ENCODE measurements around the gene C3orf80. TPM values are rescaled to one million over a fixed set of nuclear protein-coding genes. Genes with fewer than 3 reads are reported as not detected.
"Not testable (repeated sequence)": the region's sequence is repeated elsewhere in the genome, so short reads cannot be mapped to it uniquely, and the experiment has no call there.

Gene C3orf80
- total RNA-seq (not detected in 2 replicates), polyA plus RNA-seq (0.04 TPM in 1 of 2 replicates, not detected in the other), polyA minus RNA-seq (0.14 TPM in 1 of 2 replicates, not detected in the other)
- total RNA-seq (2013) = not detected

DNA sequence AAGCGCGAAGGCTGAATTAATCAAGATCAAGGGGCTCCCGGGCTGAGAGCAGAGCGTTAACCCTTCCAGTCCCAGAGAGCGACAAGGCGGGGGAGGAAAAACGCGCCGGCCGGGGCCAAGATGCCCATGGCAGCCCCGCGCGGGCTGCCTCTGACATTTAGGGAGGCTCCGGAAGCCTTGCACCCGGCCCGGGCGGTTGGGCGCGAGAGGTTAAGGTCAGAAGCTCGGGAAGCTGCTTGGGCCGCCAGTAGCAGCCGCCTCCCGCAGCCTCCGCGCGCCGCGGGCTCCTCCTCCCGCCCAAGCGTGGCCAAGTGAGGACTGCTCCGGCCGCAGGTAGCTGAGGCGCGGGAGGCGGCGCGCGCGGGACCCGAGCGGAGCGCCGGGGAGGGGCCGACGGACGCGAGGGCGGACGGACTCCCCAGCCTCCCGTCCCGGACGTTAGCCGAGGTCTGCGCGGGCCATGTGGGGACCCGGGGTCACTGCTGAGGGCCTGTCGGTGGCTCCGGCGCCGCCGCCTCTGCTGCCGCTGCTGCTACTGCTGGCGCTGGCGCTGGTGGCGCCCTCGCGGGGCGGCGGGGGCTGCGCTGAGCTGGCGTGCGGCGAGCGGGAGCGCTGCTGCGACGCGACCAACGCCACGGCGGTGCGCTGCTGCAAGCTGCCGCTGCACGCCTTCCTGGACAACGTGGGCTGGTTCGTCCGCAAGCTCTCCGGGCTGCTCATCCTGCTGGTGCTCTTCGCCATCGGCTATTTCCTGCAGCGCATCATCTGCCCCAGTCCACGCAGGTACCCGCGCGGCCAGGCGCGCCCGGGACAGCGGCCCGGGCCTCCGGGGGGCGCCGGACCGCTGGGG, at the start of gene C3orf80:
Gene C3orf80, plus strand, starts transcription at position 247 of the 850 bp plus-strand sequence. Its CDS starts 214 bp downstream, at position 461.
- Mint-ChIP-seq H3K9me3 (ENCODE audit: insufficient read depth) (no peaks in the 10 kb centered on the region), H3K4me1 (peaks cover 21% of the 10 kb centered on the region), H3K27ac (no peak within 1 kb of the TSS), H3K27me3 (peaks cover 46% of the 10 kb centered on the region), H3K4me3 (peak within 1 kb of the TSS; percentile 90)
- intact Hi-C loops (cut with micrococcal nuclease) = loop anchor here (10.0 kb wide), 1 partner anchor 179 kb away; no protein-coding TSS in a partner anchor
- H3K36me3 ChIP-seq (replicated peaks in 1 of 2; ENCODE audit: control extremely low read depth in 1 of 2, control insufficient read depth in 1 of 2, extremely low read depth in 1 of 2, insufficient read depth in 2 of 2, low read length in 1 of 2) = no peaks in the 10 kb centered on the region
- ATAC-seq (ENCODE audit: low read depth) (peak; percentile 75), DNase-seq (peak; percentile 65)
- ChIA-PET CTCF (interaction anchor here (1.0 to 1.1 kb wide), 2 partner anchors 188 to 193 kb away, joined by 3 read pairs; no protein-coding TSS in a partner anchor), POLR2A (no interaction called here)
- WGBS (ENCODE audit: insufficient coverage) = under 1% methylated on average over 104 of the region's 104 CpGs
- peak within 1 kb of the TSS; percentile 56 for H3K9ac ChIP-seq (ENCODE audit: low read length)
- peak within 1 kb of the TSS in 4 of 5 experiments; percentile 21 to 62 (median 42) for H3K4me3 ChIP-seq (ENCODE audit: control extremely low read depth in 1 of 5, extremely low read depth in 1 of 5, insufficient read depth in 1 of 5, low read depth in 2 of 5, low read length in 4 of 5)
- peaks cover 0 to 5% (median 0%) of the 10 kb centered on the region in 3 donors for H3K9me3 ChIP-seq (ENCODE audit: control extremely low read depth in 1 of 3, control insufficient read depth in 2 of 3, insufficient read depth in 1 of 3, low read length in 2 of 3)
- H2AFZ ChIP-seq (ENCODE audit: insufficient read depth, low read depth, low read length, poor library complexity, severe bottlenecking) = peak within 1 kb of the TSS; percentile 67
- H3K79me2 ChIP-seq (ENCODE audit: control insufficient read depth, insufficient read depth, low read length) = no peaks in the 10 kb centered on the region
- no peak within 1 kb of the TSS for H3K27ac ChIP-seq (ENCODE audit: low read length in 2 of 2)
- peaks cover 22 to 23% of the 10 kb centered on the region in 2 donors for H3K4me1 ChIP-seq (ENCODE audit: control insufficient read depth in 2 of 2, insufficient read depth in 2 of 2, low read length in 2 of 2)
- no peak for TF ChIP-seq EZH2 (IDR thresholded peaks at IDR 0.05; ENCODE audit: borderline replicate concordance, insufficient read depth, low read depth, low read length, poor library complexity, severe bottlenecking)
- TF ChIP-seq, protein P1, sequence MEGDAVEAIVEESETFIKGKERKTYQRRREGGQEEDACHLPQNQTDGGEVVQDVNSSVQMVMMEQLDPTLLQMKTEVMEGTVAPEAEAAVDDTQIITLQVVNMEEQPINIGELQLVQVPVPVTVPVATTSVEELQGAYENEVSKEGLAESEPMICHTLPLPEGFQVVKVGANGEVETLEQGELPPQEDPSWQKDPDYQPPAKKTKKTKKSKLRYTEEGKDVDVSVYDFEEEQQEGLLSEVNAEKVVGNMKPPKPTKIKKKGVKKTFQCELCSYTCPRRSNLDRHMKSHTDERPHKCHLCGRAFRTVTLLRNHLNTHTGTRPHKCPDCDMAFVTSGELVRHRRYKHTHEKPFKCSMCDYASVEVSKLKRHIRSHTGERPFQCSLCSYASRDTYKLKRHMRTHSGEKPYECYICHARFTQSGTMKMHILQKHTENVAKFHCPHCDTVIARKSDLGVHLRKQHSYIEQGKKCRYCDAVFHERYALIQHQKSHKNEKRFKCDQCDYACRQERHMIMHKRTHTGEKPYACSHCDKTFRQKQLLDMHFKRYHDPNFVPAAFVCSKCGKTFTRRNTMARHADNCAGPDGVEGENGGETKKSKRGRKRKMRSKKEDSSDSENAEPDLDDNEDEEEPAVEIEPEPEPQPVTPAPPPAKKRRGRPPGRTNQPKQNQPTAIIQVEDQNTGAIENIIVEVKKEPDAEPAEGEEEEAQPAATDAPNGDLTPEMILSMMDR (IDR thresholded peaks at IDR 0.05) = peak; percentile 29
- peak within 1 kb of the TSS; percentile 88 for H3K4me2 ChIP-seq (replicated peaks; ENCODE audit: low read depth, low read length, poor library complexity, severe bottlenecking)
- no peaks in the 10 kb centered on the region for H4K20me1 ChIP-seq (ENCODE audit: control insufficient read depth, insufficient read depth, low read length, poor library complexity, severe bottlenecking)
- peaks cover 0 to 40% (median 34%) of the 10 kb centered on the region in 4 experiments for H3K27me3 ChIP-seq (replicated peaks in 1 of 4; ENCODE audit: control extremely low read depth in 1 of 4, control insufficient read depth in 3 of 4, insufficient read depth in 4 of 4, low read length in 3 of 4)

DNA sequence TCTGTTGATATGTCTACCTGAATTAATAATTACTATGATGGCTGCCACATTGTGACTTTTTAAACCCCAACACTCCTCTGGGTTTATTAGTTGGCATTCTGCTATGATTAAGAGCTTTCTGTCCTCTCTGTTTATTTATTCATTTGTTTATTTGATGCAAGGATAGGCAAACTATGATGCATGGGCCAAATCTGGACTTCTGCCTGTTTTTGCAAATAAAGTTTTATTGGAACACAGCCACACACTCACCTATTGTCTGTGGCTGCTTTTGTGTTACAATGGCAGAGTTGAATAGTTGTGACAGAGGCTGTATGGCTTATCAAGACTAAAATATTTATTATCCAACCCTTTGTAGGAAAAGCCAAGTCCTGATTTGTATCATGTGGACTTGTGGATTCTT, 48.3 kb upstream of the C3orf80 start:
- Mint-ChIP-seq H3K9me3 (ENCODE audit: insufficient read depth) (no peaks in the 10 kb centered on the region), H3K4me1 (no peaks in the 10 kb centered on the region), H3K27me3 (peaks cover 17% of the 10 kb centered on the region), H3K27ac (no peak overlapping the region), H3K4me3 (no peak overlapping the region)
- ChIA-PET POLR2A (no interaction called here), CTCF (no interaction called here)
- no peak overlapping the region for H3K9ac ChIP-seq (ENCODE audit: low read length)
- intact Hi-C loops (cut with micrococcal nuclease) = no loop called here
- H3K36me3 ChIP-seq (replicated peaks in 1 of 2; ENCODE audit: control extremely low read depth in 1 of 2, control insufficient read depth in 1 of 2, extremely low read depth in 1 of 2, insufficient read depth in 2 of 2, low read length in 1 of 2) = no peaks in the 10 kb centered on the region
- no peaks in the 10 kb centered on the region for H3K4me1 ChIP-seq (ENCODE audit: control insufficient read depth in 2 of 2, insufficient read depth in 2 of 2, low read length in 2 of 2)
- H4K20me1 ChIP-seq (ENCODE audit: control insufficient read depth, insufficient read depth, low read length, poor library complexity, severe bottlenecking) = no peaks in the 10 kb centered on the region
- DNase-seq (no peak), ATAC-seq (ENCODE audit: low read depth) (no peak)
- H3K27me3 ChIP-seq (replicated peaks in 1 of 4; ENCODE audit: control extremely low read depth in 1 of 4, control insufficient read depth in 3 of 4, insufficient read depth in 4 of 4, low read length in 3 of 4) = peaks cover 0 to 8% (median 4%) of the 10 kb centered on the region in 4 experiments
- H3K4me3 ChIP-seq (ENCODE audit: control extremely low read depth in 1 of 5, extremely low read depth in 1 of 5, insufficient read depth in 1 of 5, low read depth in 2 of 5, low read length in 4 of 5) = no peak overlapping the region
- peaks cover 0 to 4% (median 0%) of the 10 kb centered on the region in 3 donors for H3K9me3 ChIP-seq (ENCODE audit: control extremely low read depth in 1 of 3, control insufficient read depth in 2 of 3, insufficient read depth in 1 of 3, low read length in 2 of 3)
- H2AFZ ChIP-seq (ENCODE audit: insufficient read depth, low read depth, low read length, poor library complexity, severe bottlenecking) = no peak overlapping the region
- no peaks in the 10 kb centered on the region for H3K79me2 ChIP-seq (ENCODE audit: control insufficient read depth, insufficient read depth, low read length)
- no peak overlapping the region for H3K27ac ChIP-seq (ENCODE audit: low read length in 2 of 2)
- no peak overlapping the region for H3K4me2 ChIP-seq (replicated peaks; ENCODE audit: low read depth, low read length, poor library complexity, severe bottlenecking)
- TF ChIP-seq, protein P1 (IDR thresholded peaks at IDR 0.05) = no peak
- no peak for TF ChIP-seq EZH2 (IDR thresholded peaks at IDR 0.05; ENCODE audit: borderline replicate concordance, insufficient read depth, low read depth, low read length, poor library complexity, severe bottlenecking)

DNA sequence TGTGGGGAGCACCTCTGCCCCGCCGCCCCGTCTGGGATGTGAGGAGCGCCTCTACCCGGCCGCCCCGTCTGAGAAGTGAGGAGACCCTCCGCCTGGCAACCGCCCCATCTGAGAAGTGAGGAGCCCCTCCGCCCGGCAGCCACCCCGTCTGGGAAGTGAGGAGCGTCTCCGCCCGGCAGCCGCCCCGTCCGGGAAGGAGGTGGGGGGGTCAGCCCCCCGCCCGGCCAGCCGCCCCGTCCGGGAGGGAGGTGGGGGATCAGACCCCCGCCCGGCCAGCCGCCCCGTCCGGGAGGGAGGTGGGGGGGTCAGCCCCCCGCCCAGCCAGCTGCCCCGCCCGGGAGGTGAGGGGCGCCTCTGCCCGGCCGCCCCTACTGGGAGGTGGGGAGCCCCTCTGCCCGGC, 46.6 kb upstream of the C3orf80 start:
- DNase-seq; POLR2A ChIA-PET; H3K4me2 ChIP-seq (replicated peaks; ENCODE audit: low read depth, low read length, poor library complexity, severe bottlenecking); CTCF ChIA-PET; H3K27ac ChIP-seq (ENCODE audit: low read length in 2 of 2); H3K4me3 ChIP-seq (ENCODE audit: control extremely low read depth in 1 of 5, extremely low read depth in 1 of 5, insufficient read depth in 1 of 5, low read depth in 2 of 5, low read length in 4 of 5); intact Hi-C loops (cut with micrococcal nuclease); H2AFZ ChIP-seq (ENCODE audit: insufficient read depth, low read depth, low read length, poor library complexity, severe bottlenecking); H3K4me1 Mint-ChIP-seq; H4K20me1 ChIP-seq (ENCODE audit: control insufficient read depth, insufficient read depth, low read length, poor library complexity, severe bottlenecking); H3K36me3 ChIP-seq (replicated peaks in 1 of 2; ENCODE audit: control extremely low read depth in 1 of 2, control insufficient read depth in 1 of 2, extremely low read depth in 1 of 2, insufficient read depth in 2 of 2, low read length in 1 of 2); H3K79me2 ChIP-seq (ENCODE audit: control insufficient read depth, insufficient read depth, low read length); ATAC-seq (ENCODE audit: low read depth); H3K27me3 ChIP-seq (replicated peaks in 1 of 4; ENCODE audit: control extremely low read depth in 1 of 4, control insufficient read depth in 3 of 4, insufficient read depth in 4 of 4, low read length in 3 of 4); H3K9me3 ChIP-seq (ENCODE audit: control extremely low read depth in 1 of 3, control insufficient read depth in 2 of 3, insufficient read depth in 1 of 3, low read length in 2 of 3); H3K9ac ChIP-seq (ENCODE audit: low read length); H3K9me3 Mint-ChIP-seq (ENCODE audit: insufficient read depth); H3K4me1 ChIP-seq (ENCODE audit: control insufficient read depth in 2 of 2, insufficient read depth in 2 of 2, low read length in 2 of 2); H3K27ac Mint-ChIP-seq; H3K4me3 Mint-ChIP-seq: not testable (repeated sequence)
- H3K27me3 Mint-ChIP-seq = peaks cover 17% of the 10 kb centered on the region
- whole genome bisulfite sequencing (ENCODE audit: insufficient coverage) = 95% methylated on average over 4 of the region's 35 CpGs

All from B cell (primary cell).